T-helper 1 cell treated with Interleukin-12 subunit alpha and Interleukin-12 subunit beta and Interleukin-4 antibody, amounts not matched to agents 30 μg/mL and 1 μg/mL, for 36 hours (primary cell): Measurements from ENCODE around the gene MALT1.
"Not testable (repeated sequence)": the region's sequence is repeated elsewhere in the genome, so short reads cannot be mapped to it uniquely, and the experiment has no call there.

Experiments
- H3K27ac Mint-ChIP-seq: one replicate; pipeline ENCODE4 v1.8.0; 2021; ENCODE audit warnings: mild to moderate bottlenecking, mixed read lengths
- H3K27me3 Mint-ChIP-seq: one replicate; pipeline ENCODE4 v1.8.0; 2021; ENCODE audit warnings: low read depth, mixed read lengths
- H3K36me3 Mint-ChIP-seq: one replicate; pipeline ENCODE4 v1.8.0; 2021; ENCODE audit warnings: low read depth, mixed read lengths
- H3K4me1 Mint-ChIP-seq: one replicate; pipeline ENCODE4 v1.8.0; 2021; ENCODE audit warnings: low read depth, mixed read lengths
- H3K4me3 Mint-ChIP-seq: one replicate; pipeline ENCODE4 v1.8.0; 2021; ENCODE audit warnings: mild to moderate bottlenecking, moderate library complexity, mixed read lengths
- H3K9me3 Mint-ChIP-seq: one replicate; pipeline ENCODE4 v1.8.0; 2021; ENCODE audit warnings: mixed read lengths

The MALT1 gene

DNA sequence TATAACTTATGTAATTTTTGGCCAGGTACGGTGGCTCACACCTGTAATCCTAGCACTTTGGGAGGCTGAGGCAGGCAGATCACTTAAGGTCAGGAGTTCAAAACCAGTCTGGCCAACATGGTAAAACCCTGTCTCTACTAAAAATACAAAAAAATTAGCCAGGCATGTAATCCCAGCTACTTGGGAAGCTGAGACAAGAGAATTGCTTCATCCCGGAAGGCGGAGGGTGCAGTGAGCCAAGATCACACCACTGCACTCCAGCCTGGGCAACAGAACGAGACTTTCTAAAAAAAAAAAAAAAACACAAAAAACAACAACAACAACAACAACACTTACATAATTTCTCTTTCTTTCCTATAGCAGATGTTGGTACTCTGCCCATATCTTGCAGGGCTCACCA is 105.3 kb downstream of the MALT1 start:
- not testable (repeated sequence) for H3K36me3 Mint-ChIP-seq, H3K4me3 Mint-ChIP-seq, H3K4me1 Mint-ChIP-seq, H3K9me3 Mint-ChIP-seq, H3K27ac Mint-ChIP-seq
- peaks cover 19% of the 10 kb centered on the region for H3K27me3 Mint-ChIP-seq

DNA sequence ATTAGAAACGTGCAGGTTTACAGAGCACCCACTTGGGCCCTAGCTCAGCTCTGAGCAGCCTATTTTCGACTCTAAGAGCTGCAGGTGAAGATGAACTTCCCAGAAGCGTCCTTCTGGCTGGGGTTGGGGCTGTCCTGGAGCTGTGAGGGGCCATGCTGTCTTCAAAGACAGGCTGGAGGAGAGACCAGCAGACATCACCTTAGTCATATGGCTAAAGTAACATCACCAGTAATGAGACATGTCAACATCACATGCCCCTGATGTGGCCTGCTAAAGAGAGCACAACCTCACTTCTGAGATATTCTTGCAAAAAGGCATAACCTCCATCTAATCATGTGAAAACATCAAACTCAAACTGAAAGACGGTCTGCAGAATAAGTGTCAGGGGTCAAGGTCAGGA is 106.2 kb downstream of the MALT1 start:
- Mint-ChIP-seq H3K4me3 (no peak overlapping the region), H3K9me3 (no peaks in the 10 kb centered on the region), H3K4me1 (no peaks in the 10 kb centered on the region), H3K27me3 (peaks cover 10% of the 10 kb centered on the region), H3K27ac (no peak overlapping the region), H3K36me3 (no peaks in the 10 kb centered on the region)

DNA sequence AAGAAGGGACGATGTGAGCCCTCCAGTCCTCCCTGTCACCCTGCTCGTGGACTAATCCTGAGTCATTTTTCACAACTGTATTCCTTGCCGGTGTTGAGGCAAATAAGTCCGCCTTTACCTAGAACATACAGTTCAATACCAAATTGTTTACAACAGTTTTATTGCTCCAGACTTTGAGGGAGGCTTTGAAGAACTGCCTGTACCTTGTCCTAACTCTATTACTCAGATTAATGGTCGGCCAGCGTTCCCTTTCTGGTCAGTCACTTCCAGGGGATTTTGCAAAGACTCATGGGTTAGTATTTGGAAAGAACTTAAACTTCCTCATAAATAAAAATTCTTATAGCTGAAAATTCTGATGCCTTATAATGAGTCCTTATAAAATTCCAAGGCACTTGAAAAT is 108.3 kb downstream of the MALT1 start:
- Mint-ChIP-seq H3K9me3 (no peaks in the 10 kb centered on the region), H3K4me3 (no peak overlapping the region), H3K4me1 (no peaks in the 10 kb centered on the region), H3K27me3 (peaks cover 9% of the 10 kb centered on the region), H3K27ac (no peak overlapping the region), H3K36me3 (no peaks in the 10 kb centered on the region)

DNA sequence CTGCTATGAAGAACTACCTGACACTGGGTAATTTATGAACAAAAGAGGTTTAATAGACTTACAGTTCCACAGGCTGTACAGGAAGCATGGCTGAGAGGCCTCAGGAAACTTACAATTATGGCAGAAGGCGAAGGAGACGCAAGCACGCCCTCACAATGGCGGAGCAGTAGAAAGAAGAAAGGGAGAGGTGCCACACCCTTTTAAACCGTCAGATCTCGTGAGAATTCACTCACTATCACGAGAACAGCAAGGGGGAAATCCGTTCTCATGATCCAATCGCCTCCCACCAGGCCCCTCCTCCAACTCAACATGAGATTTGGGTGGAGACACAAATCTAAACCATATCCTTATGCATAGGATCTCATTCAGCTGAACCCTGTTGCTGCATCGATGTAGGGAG is 108.8 kb downstream of the MALT1 start:
- Mint-ChIP-seq H3K4me1 (no peaks in the 10 kb centered on the region), H3K36me3 (no peaks in the 10 kb centered on the region), H3K4me3 (no peak overlapping the region), H3K27ac (no peak overlapping the region), H3K27me3 (peaks cover 9% of the 10 kb centered on the region), H3K9me3 (no peaks in the 10 kb centered on the region)

DNA sequence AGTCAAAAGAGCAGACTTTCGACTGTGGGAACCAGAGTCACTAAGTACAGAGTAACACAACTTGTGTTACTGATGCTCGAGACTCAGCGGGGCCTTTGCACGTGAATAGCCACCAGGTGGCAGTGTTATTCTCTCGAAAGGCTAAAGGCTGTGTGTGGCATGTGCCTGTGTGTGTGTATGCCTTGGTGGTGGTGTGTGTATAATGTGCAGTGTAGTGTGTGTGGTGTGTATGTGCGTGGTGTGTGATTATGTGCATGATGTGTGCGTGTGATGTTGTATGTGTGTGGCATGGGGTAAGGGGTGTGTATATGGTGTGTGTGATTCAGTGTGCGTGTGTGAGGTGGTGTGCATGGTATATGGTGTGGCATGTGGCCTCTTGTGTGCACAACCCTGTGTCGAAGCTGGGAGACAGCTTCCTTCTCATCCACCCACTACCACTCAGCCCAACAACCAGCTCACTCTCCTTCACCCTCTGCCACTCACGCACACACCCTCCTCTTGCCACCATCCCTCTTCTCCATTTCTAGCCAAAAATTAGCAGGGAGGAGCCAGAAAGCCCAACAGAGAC is 110.4 kb downstream of the MALT1 start:
- Mint-ChIP-seq H3K27ac (no peak overlapping the region), H3K36me3 (no peaks in the 10 kb centered on the region), H3K27me3 (peaks cover 5% of the 10 kb centered on the region), H3K4me3 (no peak overlapping the region), H3K9me3 (no peaks in the 10 kb centered on the region), H3K4me1 (no peaks in the 10 kb centered on the region)

DNA sequence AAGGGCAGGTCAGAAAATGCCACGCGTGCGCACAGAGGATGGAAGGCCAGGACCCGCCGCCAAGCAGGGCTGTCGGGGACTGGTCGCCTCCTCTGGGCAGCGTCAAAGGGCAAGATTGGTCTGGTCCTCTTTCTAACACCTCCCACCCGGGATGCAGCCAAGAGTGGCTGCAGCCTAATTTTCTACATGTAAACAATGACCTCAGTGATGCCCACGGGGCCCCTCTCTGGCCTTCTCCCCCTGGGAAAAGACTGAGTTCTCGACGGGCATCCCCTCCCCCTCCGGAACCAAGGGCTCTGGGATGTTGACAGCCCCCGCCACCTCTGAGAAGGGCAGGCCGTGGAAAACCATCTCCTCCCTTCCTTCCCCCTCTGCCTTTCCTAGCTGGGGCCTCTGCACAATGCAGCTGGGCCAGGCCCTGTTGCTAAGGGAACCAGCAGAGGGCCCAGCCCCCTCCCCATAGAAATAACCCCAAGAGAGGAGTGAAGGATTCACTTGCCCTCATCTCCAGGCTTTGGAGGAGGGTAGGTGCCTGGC is 113.4 kb downstream of the MALT1 start:
- Mint-ChIP-seq H3K4me1 (no peaks in the 10 kb centered on the region), H3K36me3 (no peaks in the 10 kb centered on the region), H3K27me3 (peaks cover 4% of the 10 kb centered on the region), H3K27ac (no peak overlapping the region), H3K9me3 (no peaks in the 10 kb centered on the region), H3K4me3 (no peak overlapping the region)

DNA sequence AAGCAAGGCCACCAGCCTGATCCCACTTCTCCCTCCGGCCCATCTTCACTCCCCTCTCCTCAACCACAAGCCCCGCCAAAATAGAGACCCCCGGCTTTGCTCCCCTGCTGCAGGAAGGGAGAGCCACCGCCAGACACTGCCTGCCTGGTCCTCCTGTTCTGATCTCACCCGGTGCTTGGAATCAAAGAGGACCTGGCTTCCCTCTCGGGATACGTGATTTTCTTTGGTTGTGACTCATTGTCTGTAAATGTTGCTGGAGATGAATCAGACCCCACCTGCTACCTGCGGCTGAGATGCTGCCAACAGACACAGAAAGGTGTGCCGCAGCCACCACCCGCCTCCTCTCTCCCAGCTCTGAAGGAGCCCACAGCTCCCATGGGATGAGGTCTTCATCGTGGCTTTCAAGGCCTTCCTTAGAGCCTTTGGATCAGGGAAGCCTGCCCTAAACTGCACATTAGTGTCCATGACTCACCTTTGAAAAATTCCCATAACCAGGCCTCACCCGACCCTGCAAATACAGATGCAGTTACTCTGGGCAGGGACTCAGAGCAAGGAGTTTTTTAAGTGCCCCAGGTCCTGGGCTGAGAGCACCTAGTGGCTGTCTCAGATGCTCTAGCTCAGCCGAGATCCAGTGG is 114.0 kb downstream of the MALT1 start:
- peaks cover 4% of the 10 kb centered on the region for H3K27me3 Mint-ChIP-seq
- no peak overlapping the region for H3K27ac Mint-ChIP-seq
- H3K4me1 Mint-ChIP-seq: no peaks in the 10 kb centered on the region
- no peaks in the 10 kb centered on the region for H3K36me3 Mint-ChIP-seq
- no peaks in the 10 kb centered on the region for H3K9me3 Mint-ChIP-seq
- no peak overlapping the region for H3K4me3 Mint-ChIP-seq

DNA sequence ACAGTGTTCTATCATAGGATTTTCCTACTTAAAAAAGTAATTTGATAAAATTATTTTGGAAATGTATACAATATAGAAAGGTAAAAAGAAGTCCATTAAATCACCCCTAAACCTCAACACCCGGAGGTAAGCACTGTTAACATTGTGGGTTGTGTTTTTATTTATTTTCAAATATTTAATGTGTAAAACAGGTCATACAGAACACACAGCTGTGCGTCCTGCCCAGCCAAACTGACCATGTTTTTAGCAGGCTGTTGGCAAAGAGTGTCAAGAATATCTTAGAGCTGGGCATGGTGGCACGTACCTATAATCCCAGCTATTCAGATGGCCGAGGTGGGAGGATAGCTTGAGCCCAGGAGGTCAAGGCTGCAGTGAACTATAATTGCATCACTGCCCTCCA is 114.6 kb downstream of the MALT1 start:
- no peaks in the 10 kb centered on the region for H3K36me3 Mint-ChIP-seq
- H3K9me3 Mint-ChIP-seq: no peaks in the 10 kb centered on the region
- no peak overlapping the region for H3K27ac Mint-ChIP-seq
- H3K4me3 Mint-ChIP-seq: no peak overlapping the region
- no peaks in the 10 kb centered on the region for H3K4me1 Mint-ChIP-seq
- H3K27me3 Mint-ChIP-seq: peaks cover 4% of the 10 kb centered on the region

DNA sequence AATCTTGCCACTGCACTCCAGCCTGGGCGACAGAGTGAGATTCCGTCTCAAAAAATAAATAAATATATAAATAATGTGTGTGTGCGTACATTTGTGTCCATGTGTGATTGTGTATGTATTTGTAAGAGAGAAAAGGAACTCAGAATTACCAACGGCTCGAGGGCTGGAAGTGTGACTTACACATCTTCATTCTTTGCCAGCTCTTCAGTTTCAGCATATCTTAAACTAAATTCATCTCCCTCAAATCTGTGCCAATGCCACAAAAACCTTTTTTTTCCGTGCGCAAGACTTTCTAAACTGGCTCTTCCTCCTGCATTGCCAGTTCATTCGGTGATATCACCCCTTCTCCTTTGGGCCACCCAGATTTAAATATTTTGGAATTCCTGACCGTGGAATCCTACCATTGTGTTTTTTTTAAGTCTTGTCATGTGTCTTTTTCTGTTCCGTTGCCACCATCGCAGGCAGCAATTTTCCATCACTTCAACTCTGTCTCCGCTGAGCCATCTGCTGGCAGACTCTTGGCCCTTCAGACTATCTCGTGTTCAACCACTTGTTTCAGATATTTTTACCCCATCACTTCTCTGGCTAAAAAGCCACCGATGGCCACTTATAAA is 116.4 kb downstream of the MALT1 start:
- no peaks in the 10 kb centered on the region for H3K36me3 Mint-ChIP-seq
- H3K4me1 Mint-ChIP-seq: no peaks in the 10 kb centered on the region
- H3K27ac Mint-ChIP-seq: no peak overlapping the region
- no peaks in the 10 kb centered on the region for H3K9me3 Mint-ChIP-seq
- H3K27me3 Mint-ChIP-seq: peaks cover 4% of the 10 kb centered on the region
- H3K4me3 Mint-ChIP-seq: no peak overlapping the region

DNA sequence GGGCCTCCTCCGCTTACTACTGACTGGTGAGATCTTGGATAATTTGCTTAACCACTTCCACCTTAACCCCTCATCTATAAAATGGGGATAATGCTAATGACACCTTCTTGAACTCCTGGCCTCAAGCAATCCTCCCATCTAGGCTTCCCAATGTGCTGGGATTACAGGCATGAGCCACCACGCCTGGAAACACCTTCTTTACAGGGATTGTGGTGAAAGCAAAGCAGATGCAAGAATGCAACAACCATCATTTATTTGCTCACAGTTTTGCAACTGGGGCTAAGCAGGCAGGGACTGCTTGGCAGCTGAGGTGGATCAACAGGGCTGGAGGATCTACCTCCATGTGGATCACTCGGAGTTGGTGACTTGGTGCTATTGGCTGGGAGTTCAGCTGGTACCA is 117.2 kb downstream of the MALT1 start:
- H3K36me3 Mint-ChIP-seq: no peaks in the 10 kb centered on the region
- H3K27ac Mint-ChIP-seq: no peak overlapping the region
- no peak overlapping the region for H3K4me3 Mint-ChIP-seq
- peaks cover 7% of the 10 kb centered on the region for H3K27me3 Mint-ChIP-seq
- H3K4me1 Mint-ChIP-seq: no peaks in the 10 kb centered on the region
- H3K9me3 Mint-ChIP-seq: no peaks in the 10 kb centered on the region

DNA sequence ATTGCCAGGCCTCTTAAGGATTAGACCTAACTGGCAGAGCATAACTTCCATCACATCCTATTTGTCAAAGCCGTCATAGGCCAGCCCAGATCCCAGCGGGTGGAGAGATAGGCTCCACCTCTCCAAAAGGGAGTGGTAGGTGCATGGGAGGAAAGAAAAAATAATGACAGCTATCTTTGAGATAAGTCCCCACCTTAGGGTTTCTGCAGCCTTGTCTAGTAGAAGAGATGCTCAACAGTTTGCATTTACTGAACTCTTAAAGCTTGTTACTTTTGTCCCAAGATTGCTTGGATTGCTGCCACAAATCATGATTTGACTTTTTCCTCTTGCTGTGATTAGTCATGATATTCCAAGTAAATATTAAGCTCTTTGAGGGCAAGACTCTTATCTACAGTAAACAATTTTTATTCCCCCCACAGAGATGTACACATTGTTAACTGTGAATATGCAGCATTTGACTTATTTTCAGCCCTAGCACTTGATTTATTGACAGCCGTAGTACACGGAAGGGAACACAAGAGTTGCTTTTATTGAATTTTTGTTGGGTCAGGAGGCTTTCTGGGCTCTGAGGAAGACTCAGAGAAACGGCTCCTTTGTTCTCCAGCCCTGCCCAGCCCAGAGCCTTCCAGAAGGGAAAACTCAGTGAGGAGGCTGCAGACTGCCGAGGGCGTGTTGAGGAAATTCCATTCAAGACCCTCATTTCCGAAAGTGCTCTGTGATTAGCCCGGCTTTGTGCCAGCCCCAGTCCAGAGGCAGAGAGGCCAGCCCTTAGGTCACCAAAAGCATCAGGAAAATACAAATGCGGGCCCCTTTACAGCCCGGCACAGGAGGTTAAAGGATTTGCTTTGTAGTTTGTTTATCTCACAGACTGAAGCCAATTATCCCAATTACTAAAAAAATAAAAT is 118.0 kb downstream of the MALT1 start:
- no peaks in the 10 kb centered on the region for H3K4me1 Mint-ChIP-seq
- H3K27me3 Mint-ChIP-seq: peaks cover 9% of the 10 kb centered on the region
- no peak overlapping the region for H3K27ac Mint-ChIP-seq
- H3K9me3 Mint-ChIP-seq: no peaks in the 10 kb centered on the region
- H3K36me3 Mint-ChIP-seq: no peaks in the 10 kb centered on the region
- H3K4me3 Mint-ChIP-seq: no peak overlapping the region

DNA sequence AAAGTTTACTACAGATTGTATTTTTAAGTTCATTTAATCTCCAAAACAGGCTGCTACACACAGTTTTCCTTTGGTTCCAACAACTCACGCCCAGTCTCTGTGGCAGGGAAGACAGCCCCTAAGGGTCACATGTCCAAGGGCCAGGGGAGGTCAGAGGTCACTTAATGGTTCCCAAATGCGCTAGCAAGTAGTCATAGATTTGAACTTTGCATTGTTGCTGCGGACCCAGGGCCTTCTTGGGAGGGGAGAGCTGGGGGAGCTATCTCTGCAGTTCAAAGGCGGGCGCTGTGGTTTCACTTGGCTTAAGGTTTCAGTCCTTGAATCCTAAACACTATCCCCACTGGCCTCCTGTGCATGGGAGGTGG is 118.6 kb downstream of the MALT1 start:
- H3K27ac Mint-ChIP-seq: no peak overlapping the region
- H3K9me3 Mint-ChIP-seq: no peaks in the 10 kb centered on the region
- no peaks in the 10 kb centered on the region for H3K4me1 Mint-ChIP-seq
- no peaks in the 10 kb centered on the region for H3K36me3 Mint-ChIP-seq
- H3K4me3 Mint-ChIP-seq: no peak overlapping the region
- peaks cover 12% of the 10 kb centered on the region for H3K27me3 Mint-ChIP-seq

DNA sequence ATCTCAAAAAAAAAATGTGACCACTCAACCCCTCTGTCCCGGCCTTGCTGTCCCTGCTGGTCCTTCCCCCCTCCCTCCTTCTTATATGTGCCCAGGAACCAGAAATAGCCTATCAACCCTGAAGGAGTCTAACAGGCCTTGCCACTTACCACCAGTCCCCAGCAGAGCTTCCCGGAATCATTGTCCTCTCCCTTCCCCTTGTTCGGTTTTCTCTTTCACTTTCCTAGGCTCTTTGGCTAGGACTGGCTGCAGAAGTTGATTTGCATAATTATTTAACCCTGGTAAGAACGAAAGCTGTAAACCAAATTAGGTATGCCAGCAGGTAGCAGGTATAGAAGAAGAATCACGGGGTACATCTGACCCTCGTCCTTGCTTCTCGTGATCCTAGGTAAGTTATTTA is 120.8 kb downstream of the MALT1 start:
- no peaks in the 10 kb centered on the region for H3K4me1 Mint-ChIP-seq
- H3K27me3 Mint-ChIP-seq: peaks cover 14% of the 10 kb centered on the region
- no peaks in the 10 kb centered on the region for H3K9me3 Mint-ChIP-seq
- no peak overlapping the region for H3K4me3 Mint-ChIP-seq
- H3K36me3 Mint-ChIP-seq: no peaks in the 10 kb centered on the region
- H3K27ac Mint-ChIP-seq: no peak overlapping the region

DNA sequence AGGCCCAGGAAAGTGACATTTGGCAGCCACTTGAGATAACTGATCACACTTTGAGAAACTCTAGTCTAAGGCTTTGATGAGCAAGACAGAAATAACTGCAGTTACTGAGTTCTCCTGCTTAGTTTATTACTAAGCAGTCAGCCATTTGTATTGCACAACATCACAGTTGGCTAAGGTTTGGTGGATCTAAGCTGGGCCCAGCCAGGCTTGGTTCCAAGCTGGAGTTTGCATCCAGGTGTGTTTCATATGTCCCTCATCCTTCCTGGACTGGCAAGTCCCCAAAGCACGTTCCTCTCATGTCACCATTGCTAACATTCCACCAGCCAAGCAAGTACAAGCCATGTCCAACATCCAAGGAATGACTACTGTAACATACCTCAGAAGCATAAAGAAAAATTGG is 122.1 kb downstream of the MALT1 start:
- Mint-ChIP-seq H3K4me3 (no peak overlapping the region), H3K27ac (no peak overlapping the region), H3K36me3 (no peaks in the 10 kb centered on the region), H3K4me1 (no peaks in the 10 kb centered on the region), H3K9me3 (no peaks in the 10 kb centered on the region), H3K27me3 (peaks cover 11% of the 10 kb centered on the region)

DNA sequence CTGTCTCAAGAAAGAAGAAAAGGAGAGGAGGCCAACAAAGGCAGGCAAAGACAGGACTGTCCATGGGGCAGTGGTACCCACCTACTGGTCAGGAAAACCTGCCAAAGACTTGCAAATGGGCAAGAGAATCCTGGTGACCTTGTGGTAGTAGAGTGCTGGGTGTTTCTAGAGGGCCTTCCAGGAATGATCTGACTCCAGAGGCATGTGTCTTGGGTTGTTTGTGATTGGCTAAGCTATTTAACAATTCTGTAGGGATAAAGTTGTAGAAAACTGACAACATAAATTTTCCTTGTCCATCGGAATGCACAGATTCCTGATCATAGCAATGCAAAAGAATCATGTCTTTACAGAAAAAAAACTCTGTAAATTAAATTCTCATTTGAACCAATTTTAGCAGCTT is 125.0 kb downstream of the MALT1 start:
- Mint-ChIP-seq H3K27me3 (peaks cover 9% of the 10 kb centered on the region), H3K4me1 (no peaks in the 10 kb centered on the region), H3K27ac (no peak overlapping the region), H3K4me3 (no peak overlapping the region), H3K9me3 (no peaks in the 10 kb centered on the region), H3K36me3 (no peaks in the 10 kb centered on the region)
